Thyroid gland (tissue), 4 donors: ENCODE data around the gene TEX13B. TPM values are rescaled to one million over a fixed set of nuclear protein-coding genes. Genes with fewer than 3 reads are reported as not detected.

Source experiments
- DNase-seq, 2 donors: peaks; one replicate each; pipeline ENCODE4 v3.0.0-alpha.2; 2019
- H3K27ac ChIP-seq, 3 donors: fragments of 200-600 bp; sonication (generic); 1 replicate in 2 of 3; 2 replicates in 1 of 3; pipeline ENCODE4 v1.5.1; 2016 to 2019; ENCODE audit warnings: mild to moderate bottlenecking in 1 of 3, moderate library complexity in 1 of 3
- H3K27me3 ChIP-seq: fragments of 200-600 bp; sonication (generic); one replicate; pipeline ENCODE4 v1.5.1; 2019
- H3K36me3 ChIP-seq, 2 donors: fragments of 200-600 bp; sonication (generic); one replicate each; pipeline ENCODE4 v1.5.1; 2016 to 2019
- H3K4me1 ChIP-seq, 2 donors: fragments of 200-600 bp; sonication (generic); one replicate each; pipeline ENCODE4 v1.5.1; 2017 to 2019
- H3K4me3 ChIP-seq, 3 donors: fragments of 200-600 bp; sonication (generic); replicated peaks in 1 of 3; 1 replicate in 2 of 3; 2 replicates in 1 of 3; pipeline ENCODE4 v1.5.1; 2016; ENCODE audit warnings: mild to moderate bottlenecking in 1 of 3
- H3K9me3 ChIP-seq: fragments of 200-600 bp; sonication (generic); one replicate; pipeline ENCODE4 v1.5.1; 2017
- POLR2A ChIP-seq, 2 donors: fragments of 450-650 bp; IDR thresholded peaks; one replicate each; pipeline ENCODE4 v1.6.1; 2017; ENCODE audit warnings: antibody characterized with exemption in 2 of 2, mild to moderate bottlenecking in 2 of 2, moderate library complexity in 1 of 2
- WGBS, 2 donors: methylation state at CpG; one replicate each; pipeline ENCODE4 v1.1.5; 2017; 5-methylcytosine and 5-hydroxymethylcytosine counted together
- intact Hi-C: fragments of 100-400 bp; cut with DNase I; formaldehyde crosslinking; loops from one replicate; pipeline ENCODE4 v1.15.1; 2023
- total RNA-seq, 4 donors: library from RNA; depleted of rRNA; stranded (reverse); fragments of >200 nt; gene quantifications; one replicate each; pipeline ENCODE4 v1.2.3, GENCODE V29; 2016
- TF ChIP-seq, protein P1 (sequence below), 6 experiments: fragments of 200-600 bp in 3 of 6; fragments of 450-650 bp in 3 of 6; sonication (generic) in 3 of 6; IDR thresholded peaks; one replicate each; pipeline ENCODE4 v1.5.1; 2016 to 2019; ENCODE audit warnings: antibody characterized with exemption in 6 of 6, mild to moderate bottlenecking in 2 of 6, inconsistent platforms in 1 of 6, moderate library complexity in 1 of 6

Gene TEX13B, protein sequence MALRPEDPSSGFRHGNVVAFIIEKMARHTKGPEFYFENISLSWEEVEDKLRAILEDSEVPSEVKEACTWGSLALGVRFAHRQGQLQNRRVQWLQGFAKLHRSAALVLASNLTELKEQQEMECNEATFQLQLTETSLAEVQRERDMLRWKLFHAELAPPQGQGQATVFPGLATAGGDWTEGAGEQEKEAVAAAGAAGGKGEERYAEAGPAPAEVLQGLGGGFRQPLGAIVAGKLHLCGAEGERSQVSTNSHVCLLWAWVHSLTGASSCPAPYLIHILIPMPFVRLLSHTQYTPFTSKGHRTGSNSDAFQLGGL
- not detected for total RNA-seq

- Histone ChIP-seq H3K4me1 (peaks cover 0 to 4% of the 10 kb centered on the region in 2 donors), H3K9me3 (no peaks in the 10 kb centered on the region), H3K36me3 (no peaks in the 10 kb centered on the region), H3K4me3 (no peak within 1 kb of the TSS), H3K27me3 (no peaks in the 10 kb centered on the region), H3K27ac (no peak within 1 kb of the TSS)
- 86 to 92% methylated on average over 5 to 6 of the region's 6 CpGs for WGBS, 2 donors
- no peak for DNase-seq
- intact Hi-C loops: no loop called here
- TF ChIP-seq, protein P1, sequence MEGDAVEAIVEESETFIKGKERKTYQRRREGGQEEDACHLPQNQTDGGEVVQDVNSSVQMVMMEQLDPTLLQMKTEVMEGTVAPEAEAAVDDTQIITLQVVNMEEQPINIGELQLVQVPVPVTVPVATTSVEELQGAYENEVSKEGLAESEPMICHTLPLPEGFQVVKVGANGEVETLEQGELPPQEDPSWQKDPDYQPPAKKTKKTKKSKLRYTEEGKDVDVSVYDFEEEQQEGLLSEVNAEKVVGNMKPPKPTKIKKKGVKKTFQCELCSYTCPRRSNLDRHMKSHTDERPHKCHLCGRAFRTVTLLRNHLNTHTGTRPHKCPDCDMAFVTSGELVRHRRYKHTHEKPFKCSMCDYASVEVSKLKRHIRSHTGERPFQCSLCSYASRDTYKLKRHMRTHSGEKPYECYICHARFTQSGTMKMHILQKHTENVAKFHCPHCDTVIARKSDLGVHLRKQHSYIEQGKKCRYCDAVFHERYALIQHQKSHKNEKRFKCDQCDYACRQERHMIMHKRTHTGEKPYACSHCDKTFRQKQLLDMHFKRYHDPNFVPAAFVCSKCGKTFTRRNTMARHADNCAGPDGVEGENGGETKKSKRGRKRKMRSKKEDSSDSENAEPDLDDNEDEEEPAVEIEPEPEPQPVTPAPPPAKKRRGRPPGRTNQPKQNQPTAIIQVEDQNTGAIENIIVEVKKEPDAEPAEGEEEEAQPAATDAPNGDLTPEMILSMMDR (IDR thresholded peaks at IDR 0.05): no peak
- no peak for TF ChIP-seq POLR2A (IDR thresholded peaks at IDR 0.05)
Measured at GRCh38 chrX:107982356-107982755, at the start of gene TEX13B. TSS of gene TEX13B (minus strand) at chrX:107982370. CDS start at chrX:107982127, 243 bp downstream.

DNA sequence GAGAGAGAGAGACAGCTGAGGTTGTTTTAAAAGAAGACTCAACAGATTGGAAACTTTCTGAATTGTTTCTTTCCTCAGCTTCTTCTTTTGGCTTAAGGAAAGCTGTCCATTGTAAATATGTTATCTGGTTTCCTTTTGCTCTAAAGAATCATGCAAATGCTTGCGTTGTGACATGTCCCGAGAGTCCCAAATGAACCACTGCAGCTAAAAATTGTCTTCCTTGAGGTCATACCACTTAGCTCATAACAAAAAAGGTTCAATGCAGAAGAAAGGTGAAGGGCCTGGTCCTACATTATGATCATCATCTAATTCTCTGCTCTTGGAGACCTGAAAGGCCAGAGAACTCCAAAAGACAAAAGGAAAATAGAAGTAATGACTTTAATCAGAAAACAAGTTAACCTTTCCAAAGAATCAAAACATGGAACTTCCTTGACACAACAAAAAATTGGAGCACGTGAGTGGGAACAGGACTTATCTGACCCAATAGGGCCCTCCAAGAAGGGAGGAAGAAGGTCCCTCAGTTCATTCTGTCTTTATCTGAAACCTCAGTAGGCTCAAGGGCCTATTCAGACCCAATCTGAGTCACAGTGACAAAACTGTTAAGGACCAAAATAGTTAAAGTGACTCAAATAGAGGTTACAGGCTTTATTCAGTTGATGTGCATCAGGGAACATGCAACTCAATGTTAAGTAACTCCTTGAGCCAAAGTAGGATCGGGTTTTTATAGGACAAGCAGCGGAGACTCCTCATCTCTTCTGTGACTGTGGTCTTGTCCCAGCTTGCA, 48.0 kb upstream of the TEX13B start:
- Histone ChIP-seq H3K36me3 (no peaks in the 10 kb centered on the region), H3K4me3 (no peak overlapping the region), H3K4me1 (no peaks in the 10 kb centered on the region), H3K27ac (no peak overlapping the region), H3K9me3 (no peaks in the 10 kb centered on the region), H3K27me3 (no peaks in the 10 kb centered on the region)
- no peak for DNase-seq
- TF ChIP-seq, protein P1 (IDR thresholded peaks at IDR 0.05): no peak
- no peak for TF ChIP-seq POLR2A (IDR thresholded peaks at IDR 0.05)
- whole genome bisulfite sequencing, 2 donors: 78 to 88% methylated on average over 5 of the region's 5 CpGs
- intact Hi-C loops: no loop called here

DNA sequence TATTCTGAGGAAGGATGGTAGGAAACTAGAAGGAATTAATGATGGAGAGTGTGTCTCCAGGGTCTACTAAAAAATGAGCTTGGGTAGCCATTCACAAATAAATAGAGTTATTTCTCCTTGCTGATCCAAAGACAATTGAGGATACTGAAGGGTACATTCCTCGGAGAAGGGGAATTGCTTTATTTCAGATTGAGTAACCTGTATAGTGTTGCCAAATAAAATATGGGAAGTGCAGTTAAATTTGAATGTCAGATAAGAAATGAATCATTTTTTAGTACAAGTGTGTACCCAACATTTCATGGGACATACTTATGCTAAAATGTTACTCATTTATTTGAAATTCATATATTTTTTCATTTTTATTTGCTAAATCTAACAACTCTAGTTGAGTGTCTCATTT, 46.7 kb upstream of the TEX13B start:
- intact Hi-C loops: no loop called here
- WGBS, 2 donors: 74 to 75% methylated on average over 1 of the region's 1 CpG
- no peak overlapping the region for H3K27ac ChIP-seq
- H3K27me3 ChIP-seq: no peaks in the 10 kb centered on the region
- H3K36me3 ChIP-seq: no peaks in the 10 kb centered on the region
- H3K4me1 ChIP-seq: no peaks in the 10 kb centered on the region
- no peaks in the 10 kb centered on the region for H3K9me3 ChIP-seq
- TF ChIP-seq, protein P1 (IDR thresholded peaks at IDR 0.05): no peak
- TF ChIP-seq POLR2A (IDR thresholded peaks at IDR 0.05): no peak
- DNase-seq: no peak
- no peak overlapping the region for H3K4me3 ChIP-seq

- H3K4me1 ChIP-seq: no peaks in the 10 kb centered on the region
- 60 to 79% methylated on average over 2 of the region's 2 CpGs for WGBS, 2 donors
- no peak overlapping the region for H3K27ac ChIP-seq
- H3K36me3 ChIP-seq: no peaks in the 10 kb centered on the region
- no peak for DNase-seq
- intact Hi-C loops: no loop called here
- H3K9me3 ChIP-seq: no peaks in the 10 kb centered on the region
- no peak for TF ChIP-seq POLR2A (IDR thresholded peaks at IDR 0.05)
- TF ChIP-seq, protein P1 (IDR thresholded peaks at IDR 0.05): no peak
- H3K27me3 ChIP-seq: no peaks in the 10 kb centered on the region
- no peak overlapping the region for H3K4me3 ChIP-seq
Measured at GRCh38 chrX:108025954-108026600, 43.9 kb upstream of the TEX13B start.
